Activated T-helper 17 cell treated with anti-CD3 and anti-CD28 coated beads, Interleukin-2, amount 50 U/mL, for 72 hours (primary cell): ENCODE results near the gene ALDOB. TPM values are rescaled to one million over a fixed set of nuclear protein-coding genes. Genes with fewer than 3 reads are reported as not detected.

Experiments
- ATAC-seq: fragments of 150-1000 bp; cut with Tn5 transposase; replicated peaks from 2 replicates; pipeline ENCODE4 v1.10.0; 2021; ENCODE audit warnings: mild to moderate bottlenecking, moderate library complexity
- H3K27ac Mint-ChIP-seq: one replicate; pipeline ENCODE4 v1.8.0; 2022; ENCODE audit warnings: mixed read lengths
- H3K27me3 Mint-ChIP-seq: one replicate; pipeline ENCODE4 v1.8.0; 2022; ENCODE audit warnings: mixed read lengths
- H3K36me3 Mint-ChIP-seq: one replicate; pipeline ENCODE4 v1.8.0; 2022; ENCODE audit warnings: low read depth, mild to moderate bottlenecking, mixed read lengths
- H3K4me1 Mint-ChIP-seq: one replicate; pipeline ENCODE4 v1.8.0; 2022; ENCODE audit warnings: mixed read lengths
- H3K4me3 Mint-ChIP-seq: one replicate; pipeline ENCODE4 v1.8.0; 2022; ENCODE audit warnings: mild to moderate bottlenecking, mixed read lengths
- H3K9me3 Mint-ChIP-seq: one replicate; pipeline ENCODE4 v1.8.0; 2022; ENCODE audit warnings: mixed read lengths
- total RNA-seq, 2 donors: library from RNA; stranded (reverse); gene quantifications; one replicate each; pipeline ENCODE4 v1.2.3, GENCODE V29; 2022

Gene ALDOB
- total RNA-seq, 2 donors from 2014 or later = not detected

GRCh38 chr9:101427358-101427757, 8.2 kb downstream of the ALDOB start:
- peaks cover 13% of the 10 kb centered on the region for H3K27me3 Mint-ChIP-seq
- H3K36me3 Mint-ChIP-seq = no peaks in the 10 kb centered on the region
- ATAC-seq = no peak
- peaks cover 10% of the 10 kb centered on the region for H3K9me3 Mint-ChIP-seq
- no peak overlapping the region for H3K4me3 Mint-ChIP-seq
- H3K4me1 Mint-ChIP-seq = no peaks in the 10 kb centered on the region
- no peak overlapping the region for H3K27ac Mint-ChIP-seq

- Mint-ChIP-seq H3K4me1 (no peaks in the 10 kb centered on the region), H3K36me3 (no peaks in the 10 kb centered on the region), H3K4me3 (no peak overlapping the region), H3K9me3 (peaks cover 29% of the 10 kb centered on the region), H3K27me3 (no peaks in the 10 kb centered on the region), H3K27ac (no peak overlapping the region)
- ATAC-seq = no peak
Observed at GRCh38 chr9:101421653-101422065, 13.9 kb downstream of the ALDOB start.

GRCh38 chr9:101419863-101420262, 15.7 kb downstream of the ALDOB start:
- ATAC-seq = no peak
- Mint-ChIP-seq H3K4me1 (no peaks in the 10 kb centered on the region), H3K36me3 (no peaks in the 10 kb centered on the region), H3K9me3 (peaks cover 35% of the 10 kb centered on the region), H3K27ac (no peak overlapping the region), H3K27me3 (no peaks in the 10 kb centered on the region), H3K4me3 (no peak overlapping the region)

- Mint-ChIP-seq H3K36me3 (no peaks in the 10 kb centered on the region), H3K4me3 (no peak overlapping the region), H3K27ac (no peak overlapping the region), H3K27me3 (no peaks in the 10 kb centered on the region), H3K4me1 (no peaks in the 10 kb centered on the region), H3K9me3 (peaks cover 37% of the 10 kb centered on the region)
- no peak for ATAC-seq
Observed at GRCh38 chr9:101418518-101419430, 16.8 kb downstream of the ALDOB start.

- H3K27ac Mint-ChIP-seq = no peak overlapping the region
- peaks cover 36% of the 10 kb centered on the region for H3K9me3 Mint-ChIP-seq
- H3K27me3 Mint-ChIP-seq = no peaks in the 10 kb centered on the region
- ATAC-seq = no peak
- no peak overlapping the region for H3K4me3 Mint-ChIP-seq
- peaks cover 8% of the 10 kb centered on the region for H3K36me3 Mint-ChIP-seq
- no peaks in the 10 kb centered on the region for H3K4me1 Mint-ChIP-seq
Observed at GRCh38 chr9:101417977-101418376, 17.6 kb downstream of the ALDOB start.

GRCh38 chr9:101417389-101417788, 18.2 kb downstream of the ALDOB start:
- Mint-ChIP-seq H3K27me3 (no peaks in the 10 kb centered on the region), H3K27ac (no peak overlapping the region), H3K4me3 (no peak overlapping the region), H3K4me1 (no peaks in the 10 kb centered on the region), H3K9me3 (peaks cover 36% of the 10 kb centered on the region), H3K36me3 (peaks cover 10% of the 10 kb centered on the region)
- ATAC-seq = no peak

GRCh38 chr9:101415578-101415977, 20.0 kb downstream of the ALDOB start:
- no peaks in the 10 kb centered on the region for H3K4me1 Mint-ChIP-seq
- peaks cover 42% of the 10 kb centered on the region for H3K9me3 Mint-ChIP-seq
- ATAC-seq = no peak
- H3K27ac Mint-ChIP-seq = no peak overlapping the region
- H3K36me3 Mint-ChIP-seq = peaks cover 10% of the 10 kb centered on the region
- H3K4me3 Mint-ChIP-seq = no peak overlapping the region
- no peaks in the 10 kb centered on the region for H3K27me3 Mint-ChIP-seq

GRCh38 chr9:101414839-101415238, 20.7 kb downstream of the ALDOB start:
- ATAC-seq = no peak
- no peaks in the 10 kb centered on the region for H3K4me1 Mint-ChIP-seq
- peaks cover 11% of the 10 kb centered on the region for H3K36me3 Mint-ChIP-seq
- H3K9me3 Mint-ChIP-seq = peaks cover 43% of the 10 kb centered on the region
- H3K27ac Mint-ChIP-seq = no peak overlapping the region
- H3K4me3 Mint-ChIP-seq = no peak overlapping the region
- no peaks in the 10 kb centered on the region for H3K27me3 Mint-ChIP-seq

GRCh38 chr9:101409079-101409477, 26.5 kb downstream of the ALDOB start:
- ATAC-seq = no peak
- no peaks in the 10 kb centered on the region for H3K4me1 Mint-ChIP-seq
- no peak overlapping the region for H3K27ac Mint-ChIP-seq
- H3K27me3 Mint-ChIP-seq = no peaks in the 10 kb centered on the region
- H3K4me3 Mint-ChIP-seq = no peak overlapping the region
- H3K36me3 Mint-ChIP-seq = peaks cover 69% of the 10 kb centered on the region
- H3K9me3 Mint-ChIP-seq = peaks cover 50% of the 10 kb centered on the region

- H3K27me3 Mint-ChIP-seq = no peaks in the 10 kb centered on the region
Observed at GRCh38 chr9:101408374-101409078, 27.0 kb downstream of the ALDOB start.

GRCh38 chr9:101403516-101404285, 31.9 kb downstream of the ALDOB start:
- no peaks in the 10 kb centered on the region for H3K27me3 Mint-ChIP-seq
- peaks cover 100% of the 10 kb centered on the region for H3K36me3 Mint-ChIP-seq
- ATAC-seq = no peak
- peak overlapping the region; percentile 69 for H3K27ac Mint-ChIP-seq
- peaks cover 51% of the 10 kb centered on the region for H3K9me3 Mint-ChIP-seq
- peaks cover 34% of the 10 kb centered on the region for H3K4me1 Mint-ChIP-seq
- peak overlapping the region; percentile 92 for H3K4me3 Mint-ChIP-seq

More at GRCh38 chr9:101408374-101409078, 27.0 kb downstream of the ALDOB start:
- no peak for ATAC-seq
- no peak overlapping the region for H3K4me3 Mint-ChIP-seq
- H3K36me3 Mint-ChIP-seq = peaks cover 72% of the 10 kb centered on the region
- no peak overlapping the region for H3K27ac Mint-ChIP-seq
- H3K9me3 Mint-ChIP-seq = peaks cover 51% of the 10 kb centered on the region
- H3K4me1 Mint-ChIP-seq = peaks cover 5% of the 10 kb centered on the region

- ATAC-seq = no peak
- H3K4me3 Mint-ChIP-seq = peak overlapping the region; percentile 92
- peaks cover 100% of the 10 kb centered on the region for H3K36me3 Mint-ChIP-seq
- peak overlapping the region; percentile 97 for H3K27ac Mint-ChIP-seq
- H3K9me3 Mint-ChIP-seq = peaks cover 26% of the 10 kb centered on the region
- H3K4me1 Mint-ChIP-seq = peaks cover 41% of the 10 kb centered on the region
- no peaks in the 10 kb centered on the region for H3K27me3 Mint-ChIP-seq
Observed at GRCh38 chr9:101400120-101400519, 35.5 kb downstream of the ALDOB start.

GRCh38 chr9:101399643-101399970, 36.0 kb downstream of the ALDOB start:
- Mint-ChIP-seq H3K27me3 (no peaks in the 10 kb centered on the region), H3K36me3 (peaks cover 100% of the 10 kb centered on the region), H3K4me3 (peak overlapping the region; percentile 92), H3K27ac (peak overlapping the region; percentile 97), H3K9me3 (peaks cover 21% of the 10 kb centered on the region), H3K4me1 (peaks cover 44% of the 10 kb centered on the region)
- no peak for ATAC-seq

GRCh38 chr9:101398930-101399642, 36.5 kb downstream of the ALDOB start:
- Mint-ChIP-seq H3K27me3 (no peaks in the 10 kb centered on the region), H3K36me3 (peaks cover 100% of the 10 kb centered on the region), H3K4me3 (peak overlapping the region; percentile 92), H3K9me3 (peaks cover 24% of the 10 kb centered on the region), H3K4me1 (peaks cover 49% of the 10 kb centered on the region), H3K27ac (peak overlapping the region; percentile 97)
- ATAC-seq = peak; percentile 8
